A673 (cell line): ENCODE results near the gene ZC3H18. TPM values are rescaled to one million over a fixed set of nuclear protein-coding genes. Genes with fewer than 3 reads are reported as not detected.

Source experiments
- BruUV-seq: library from RNA; stranded (reverse); fragments of 400-500 nt; replicated peaks from 2 replicates; lab custom pipeline; 2021; lab: Mats Ljungman, UMichigan
- CTCF ChIA-PET: fragments of 300-600 bp; sonication (Branson Sonifier 250); formaldehyde crosslinking; loops from one replicate; lab custom pipeline; 2022; ENCODE audit warnings: antibody characterized with exemption; lab: Charles Lee
- POLR2A ChIA-PET: fragments of 300-600 bp; sonication (Branson Sonifier 250); formaldehyde crosslinking; loops from one replicate; lab custom pipeline; 2022; ENCODE audit warnings: antibody characterized with exemption; ENCODE audit not compliant: low non-redundant PET; lab: Charles Lee
- DNase-seq: peaks from one replicate; pipeline ENCODE4 v3.0.0-alpha.2; 2015; ENCODE audit warnings: low spot score
- H3K27ac ChIP-seq: fragments of 200-600 bp; sonication (generic); 2 replicates; pipeline ENCODE4 v1.5.1; 2016; ENCODE audit warnings: mixed run types, low read depth, mild to moderate bottlenecking, mixed read lengths, antibody characterized with exemption, low read length; ENCODE audit not compliant: poor library complexity, severe bottlenecking
- H3K27me3 ChIP-seq: fragments of 200-600 bp; sonication (generic); replicated peaks from 2 replicates; pipeline ENCODE4 v1.6.1; 2017; ENCODE audit warnings: mixed run types, low read depth, mild to moderate bottlenecking, mixed read lengths, antibody characterized with exemption, low read length; ENCODE audit not compliant: insufficient read depth, poor library complexity
- H3K36me3 ChIP-seq: fragments of 200-600 bp; sonication (generic); 2 replicates; pipeline ENCODE4 v1.6.1; 2016; ENCODE audit warnings: mixed run types, mild to moderate bottlenecking, mixed read lengths, antibody characterized with exemption, low read length; ENCODE audit not compliant: insufficient read depth, poor library complexity, severe bottlenecking
- H3K4me1 ChIP-seq: fragments of 200-600 bp; sonication (generic); 2 replicates; pipeline ENCODE4 v1.6.1; 2017; ENCODE audit warnings: mixed run types, mild to moderate bottlenecking, mixed read lengths, antibody characterized with exemption, low read length; ENCODE audit not compliant: insufficient read depth, poor library complexity, severe bottlenecking
- H3K4me3 ChIP-seq: fragments of 200-600 bp; sonication (generic); 2 replicates; pipeline ENCODE4 v1.5.1; 2016; ENCODE audit warnings: low read depth, mixed run types, mild to moderate bottlenecking, mixed read lengths, low read length; ENCODE audit not compliant: poor library complexity, severe bottlenecking
- H3K9me3 ChIP-seq: fragments of 200-600 bp; sonication (generic); 2 replicates; pipeline ENCODE4 v1.6.1; 2016; ENCODE audit warnings: mixed run types, low read depth, mild to moderate bottlenecking, mixed read lengths, antibody characterized with exemption, low read length; ENCODE audit not compliant: poor library complexity, severe bottlenecking
- EZH2 ChIP-seq: fragments of 200-600 bp; sonication (generic); IDR thresholded peaks from 2 replicates; pipeline ENCODE4 v1.6.1; 2017; ENCODE audit warnings: borderline replicate concordance, low read depth, mild to moderate bottlenecking, mixed read lengths, antibody characterized with exemption, low read length; ENCODE audit not compliant: poor library complexity, severe bottlenecking
- intact Hi-C: fragments of 100-400 bp; cut with micrococcal nuclease; formaldehyde crosslinking; loops from one replicate; pipeline ENCODE4 v1.10.0; 2022; ENCODE audit not compliant: unreplicated experiment
- total RNA-seq: library from RNA; stranded (reverse); gene quantifications from 2 replicates; pipeline ENCODE4 v1.2.3, GENCODE V29; 2021
- TF ChIP-seq, protein P1 (sequence below): fragments of 300-800, 200-600 bp; sonication (generic); conservative IDR thresholded peaks from 2 replicates; pipeline ENCODE4 v1.5.1; 2017; ENCODE audit warnings: low read depth, mild to moderate bottlenecking, antibody characterized with exemption, low read length, moderate library complexity, mixed read lengths

ZC3H18 gene
- total RNA-seq, 1 experiment from 2014 or later = 83.4 TPM

DNA sequence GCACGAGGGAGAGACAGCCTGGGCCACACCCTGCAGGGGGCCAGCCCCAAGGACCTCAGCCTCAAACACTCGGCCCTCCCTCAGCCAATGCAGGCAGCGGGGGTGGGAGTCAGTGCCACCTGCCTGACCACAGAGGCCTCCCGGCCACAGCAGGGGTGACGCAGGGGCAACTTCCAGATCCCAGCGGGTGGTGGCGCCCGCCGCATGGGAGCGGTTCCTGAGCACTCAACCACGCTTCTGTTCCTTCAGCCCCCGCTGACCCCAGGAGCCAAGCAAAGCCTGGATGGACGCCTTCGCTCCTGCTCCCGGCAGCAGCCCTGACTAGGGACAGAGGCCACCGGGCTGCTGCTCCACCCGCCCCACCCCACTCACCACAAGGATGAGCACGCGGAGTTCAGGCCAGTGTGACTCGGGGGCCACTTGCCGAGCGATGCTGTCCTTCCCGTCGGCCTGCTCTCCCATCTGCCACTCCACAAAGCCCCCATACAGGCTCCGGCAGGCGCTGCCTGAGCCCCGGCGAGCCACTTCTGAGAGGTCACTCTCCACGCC is 85.6 kb downstream of the ZC3H18 start:
- peaks cover 57% of the 10 kb centered on the region for H3K36me3 ChIP-seq
- H3K4me1 ChIP-seq = peaks cover 8% of the 10 kb centered on the region
- intact Hi-C loops = no loop called here
- no peaks in the 10 kb centered on the region for H3K27me3 ChIP-seq
- DNase-seq = no peak
- H3K4me3 ChIP-seq = no peak overlapping the region
- H3K9me3 ChIP-seq = no peaks in the 10 kb centered on the region
- no peak overlapping the region for H3K27ac ChIP-seq
- CTCF ChIA-PET = no interaction called here
- no peak for TF ChIP-seq EZH2
- TF ChIP-seq, protein P1, sequence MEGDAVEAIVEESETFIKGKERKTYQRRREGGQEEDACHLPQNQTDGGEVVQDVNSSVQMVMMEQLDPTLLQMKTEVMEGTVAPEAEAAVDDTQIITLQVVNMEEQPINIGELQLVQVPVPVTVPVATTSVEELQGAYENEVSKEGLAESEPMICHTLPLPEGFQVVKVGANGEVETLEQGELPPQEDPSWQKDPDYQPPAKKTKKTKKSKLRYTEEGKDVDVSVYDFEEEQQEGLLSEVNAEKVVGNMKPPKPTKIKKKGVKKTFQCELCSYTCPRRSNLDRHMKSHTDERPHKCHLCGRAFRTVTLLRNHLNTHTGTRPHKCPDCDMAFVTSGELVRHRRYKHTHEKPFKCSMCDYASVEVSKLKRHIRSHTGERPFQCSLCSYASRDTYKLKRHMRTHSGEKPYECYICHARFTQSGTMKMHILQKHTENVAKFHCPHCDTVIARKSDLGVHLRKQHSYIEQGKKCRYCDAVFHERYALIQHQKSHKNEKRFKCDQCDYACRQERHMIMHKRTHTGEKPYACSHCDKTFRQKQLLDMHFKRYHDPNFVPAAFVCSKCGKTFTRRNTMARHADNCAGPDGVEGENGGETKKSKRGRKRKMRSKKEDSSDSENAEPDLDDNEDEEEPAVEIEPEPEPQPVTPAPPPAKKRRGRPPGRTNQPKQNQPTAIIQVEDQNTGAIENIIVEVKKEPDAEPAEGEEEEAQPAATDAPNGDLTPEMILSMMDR = no peak
- POLR2A ChIA-PET = no interaction called here
- no TSS peak for BruUV-seq

GRCh38 chr16:88656291-88656980 is 86.2 kb downstream of the ZC3H18 start:
- no peak for DNase-seq
- no peaks in the 10 kb centered on the region for H3K27me3 ChIP-seq
- ChIA-PET POLR2A (no interaction called here), CTCF (no interaction called here)
- H3K4me3 ChIP-seq = no peak overlapping the region
- intact Hi-C loops = no loop called here
- peaks cover 57% of the 10 kb centered on the region for H3K36me3 ChIP-seq
- H3K27ac ChIP-seq = no peak overlapping the region
- TF ChIP-seq, protein P1 = no peak
- no peak for TF ChIP-seq EZH2
- H3K9me3 ChIP-seq = no peaks in the 10 kb centered on the region
- BruUV-seq = no TSS peak
- peaks cover 4% of the 10 kb centered on the region for H3K4me1 ChIP-seq

- intact Hi-C loops = no loop called here
- Histone ChIP-seq H3K27ac (no peak overlapping the region), H3K4me3 (no peak overlapping the region), H3K36me3 (peaks cover 57% of the 10 kb centered on the region), H3K9me3 (no peaks in the 10 kb centered on the region), H3K27me3 (no peaks in the 10 kb centered on the region), H3K4me1 (no peaks in the 10 kb centered on the region)
- ChIA-PET CTCF (no interaction called here), POLR2A (no interaction called here)
- no peak for DNase-seq
- TF ChIP-seq EZH2 = no peak
- TF ChIP-seq, protein P1 = no peak
- BruUV-seq = no TSS peak
Observed at GRCh38 chr16:88657371-88657770, 87.2 kb downstream of the ZC3H18 start.
